SKM-1 treated with dmso at 0.1 percent for 144 hours (cell line): ENCODE measurements around the gene FEV.

Experiments used
- DNase-seq: peaks from one replicate; lab custom pipeline; 2025; ENCODE audit not compliant: unreplicated experiment; lab: John Stamatoyannopoulos, UW

Gene FEV

GRCh38 chr2:219017201-219017931 is 32.4 kb upstream of the FEV start:
- DNase-seq: no peak

- DNase-seq: no peak
Measured at GRCh38 chr2:219016721-219017120, 31.7 kb upstream of the FEV start.

GRCh38 chr2:219010873-219011272 is 25.9 kb upstream of the FEV start:
- no peak for DNase-seq

GRCh38 chr2:219010162-219010756 is 25.3 kb upstream of the FEV start:
- DNase-seq: no peak

- DNase-seq: no peak
Measured at GRCh38 chr2:219009294-219009693, 24.3 kb upstream of the FEV start.

- DNase-seq: no peak
Measured at GRCh38 chr2:219003979-219004378, 19.0 kb upstream of the FEV start.

- no peak for DNase-seq
Measured at GRCh38 chr2:219003267-219003634, 18.3 kb upstream of the FEV start.

- no peak for DNase-seq
Measured at GRCh38 chr2:219002395-219003266, 17.6 kb upstream of the FEV start.

- no peak for DNase-seq
Measured at GRCh38 chr2:219001577-219002394, 16.8 kb upstream of the FEV start.

GRCh38 chr2:219001100-219001576 is 16.2 kb upstream of the FEV start:
- DNase-seq: no peak

- DNase-seq: no peak
Measured at GRCh38 chr2:219000569-219000960, 15.6 kb upstream of the FEV start.

GRCh38 chr2:218999881-219000568 is 15.0 kb upstream of the FEV start:
- no peak for DNase-seq

- no peak for DNase-seq
Measured at GRCh38 chr2:218999021-218999880, 14.3 kb upstream of the FEV start.

- DNase-seq: no peak
Measured at GRCh38 chr2:218998414-218999002, 13.5 kb upstream of the FEV start.

- no peak for DNase-seq
Measured at GRCh38 chr2:218997731-218998130, 12.7 kb upstream of the FEV start.

- DNase-seq: no peak
Measured at GRCh38 chr2:218996937-218997336, 12.0 kb upstream of the FEV start.

GRCh38 chr2:218995972-218996711 is 11.2 kb upstream of the FEV start:
- DNase-seq: peak; percentile 13

- no peak for DNase-seq
Measured at GRCh38 chr2:218995561-218995960, 10.6 kb upstream of the FEV start.
